Erythroblast (primary cell): ENCODE measurements around the gene FAM124A.

Experiments
- DNase-seq, 2 experiments: peaks; one replicate each; lab custom pipeline; 2025; lab: John Stamatoyannopoulos, UW
- GATA1 ChIP-seq: IDR thresholded peaks from 2 replicates; pipeline ENCODE4 v1.6.1; 2011; ENCODE audit warnings: low read depth, mild to moderate bottlenecking, control low read depth, low read length, moderate library complexity
- POLR2A ChIP-seq: IDR thresholded peaks from 2 replicates; pipeline ENCODE4 v1.6.1; 2011; ENCODE audit warnings: mild to moderate bottlenecking, low read length

FAM124A gene

GRCh38 chr13:51206584-51206983 is 15.6 kb upstream of the FAM124A start:
- DNase-seq, result no peak
- no peak for TF ChIP-seq GATA1
- no peak for TF ChIP-seq POLR2A

GRCh38 chr13:51207881-51208280 is 14.3 kb upstream of the FAM124A start:
- TF ChIP-seq GATA1, result no peak
- TF ChIP-seq POLR2A, result no peak
- DNase-seq, result no peak

- no peak for DNase-seq
- no peak for TF ChIP-seq GATA1
- TF ChIP-seq POLR2A, result no peak
Measured at GRCh38 chr13:51208716-51209115, 13.5 kb upstream of the FAM124A start.

GRCh38 chr13:51211910-51212309 is 10.3 kb upstream of the FAM124A start:
- TF ChIP-seq POLR2A (no peak), GATA1 (no peak)

GRCh38 chr13:51212758-51213157 is 9.4 kb upstream of the FAM124A start:
- DNase-seq, result no peak
- no peak for TF ChIP-seq POLR2A
- no peak for TF ChIP-seq GATA1

More at GRCh38 chr13:51211910-51212309, 10.3 kb upstream of the FAM124A start:
- no peak for DNase-seq

- no peak for DNase-seq
Measured at GRCh38 chr13:51213173-51213728, 8.9 kb upstream of the FAM124A start.

GRCh38 chr13:51218626-51219025 is 3.6 kb upstream of the FAM124A start:
- DNase-seq, result no peak
- TF ChIP-seq POLR2A (no peak), GATA1 (no peak)

More at GRCh38 chr13:51213173-51213728, 8.9 kb upstream of the FAM124A start:
- TF ChIP-seq GATA1 (no peak), POLR2A (no peak)

- no peak for DNase-seq
Measured at GRCh38 chr13:51220706-51221105, 1.5 kb upstream of the FAM124A start.

GRCh38 chr13:51221108-51221507 is 1.1 kb upstream of the FAM124A start:
- TF ChIP-seq POLR2A (no peak), GATA1 (no peak)
- DNase-seq, result no peak

More at GRCh38 chr13:51220706-51221105, 1.5 kb upstream of the FAM124A start:
- TF ChIP-seq POLR2A, result no peak
- TF ChIP-seq GATA1, result no peak

GRCh38 chr13:51221674-51222036 is 543 bp upstream of the FAM124A start:
- DNase-seq, result no peak
- TF ChIP-seq GATA1, result no peak
- TF ChIP-seq POLR2A, result no peak

- TF ChIP-seq GATA1 (no peak), POLR2A (no peak)
- no peak for DNase-seq
Measured at GRCh38 chr13:51222686-51223559, 725 bp downstream of the FAM124A start.

- TF ChIP-seq POLR2A (no peak), GATA1 (no peak)
Measured at GRCh38 chr13:51223560-51224270, 1.5 kb downstream of the FAM124A start.

GRCh38 chr13:51225029-51225428 is 2.8 kb downstream of the FAM124A start:
- TF ChIP-seq POLR2A (no peak), GATA1 (no peak)
- peak in 1 of 2 experiments; percentile 43 for DNase-seq

More at GRCh38 chr13:51223560-51224270, 1.5 kb downstream of the FAM124A start:
- no peak for DNase-seq

GRCh38 chr13:51227404-51227803 is 5.2 kb downstream of the FAM124A start:
- DNase-seq, result no peak
- no peak for TF ChIP-seq POLR2A
- TF ChIP-seq GATA1, result no peak
